Measurements from ENCODE around the gene NDUFA7.
"Not testable (repeated sequence)": the region's sequence is repeated elsewhere in the genome, so short reads cannot be mapped to it uniquely, and the experiment has no call there.

Gene NDUFA7

GRCh38 chr19:8316351-8317125, 4.6 kb downstream of the NDUFA7 start:
- TF ChIP-seq CTCF (IDR thresholded peaks at IDR 0.05; ENCODE audit: low read depth, low read length), result no peak
- DNase-seq (ENCODE audit: low read depth, low spot score), result no peak
- in situ Hi-C loops (cut with HindIII; ENCODE audit: low sequenced_read_pairs), result no loop called here
- H3K4me3 ChIP-seq (ENCODE audit: low read depth, low read length), result no peak overlapping the region

DNA sequence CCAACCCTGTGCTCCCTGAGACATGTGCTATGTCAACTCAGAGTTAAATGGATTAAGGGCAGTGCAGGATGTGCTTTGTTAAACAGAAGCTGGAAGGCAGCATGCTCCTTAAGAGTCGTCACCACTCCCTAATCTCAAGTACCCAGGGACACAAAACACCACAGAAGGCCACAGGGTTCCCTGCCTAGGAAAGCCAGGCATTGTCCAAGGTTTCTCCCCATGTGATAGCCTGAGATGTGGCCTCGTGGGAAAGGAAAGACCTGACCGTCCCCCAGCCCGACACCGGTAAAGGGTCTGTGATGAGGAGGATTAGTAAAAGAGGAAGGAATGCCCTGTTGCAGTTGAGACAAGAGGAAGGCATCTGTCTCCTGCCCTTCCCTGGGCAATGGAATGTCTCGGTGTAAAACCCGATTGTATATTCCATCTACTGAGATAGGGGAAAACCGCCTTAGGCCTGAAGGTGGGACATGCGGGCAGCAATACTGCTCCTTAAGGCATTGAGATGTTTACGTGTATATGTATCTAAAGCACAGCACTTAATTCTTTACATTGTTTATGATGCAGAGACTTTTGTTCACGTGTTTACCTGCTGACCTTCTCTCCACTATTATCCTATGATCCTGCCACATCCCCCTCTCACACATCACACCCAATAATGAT, 6.1 kb downstream of the NDUFA7 start:
- DNase-seq (ENCODE audit: low read depth, low spot score); H3K4me3 ChIP-seq (ENCODE audit: low read depth, low read length); in situ Hi-C loops (cut with HindIII; ENCODE audit: low sequenced_read_pairs): not testable (repeated sequence)

- no peak for DNase-seq (ENCODE audit: low read depth, low spot score)
- in situ Hi-C loops (cut with HindIII; ENCODE audit: low sequenced_read_pairs), result no loop called here
- H3K4me3 ChIP-seq (ENCODE audit: low read depth, low read length), result no peak overlapping the region
- no peak for TF ChIP-seq CTCF (IDR thresholded peaks at IDR 0.05; ENCODE audit: low read depth, low read length)
These were observed 9.5 kb downstream of the NDUFA7 start for GRCh38 chr19:8311461-8312260.

- no peak for TF ChIP-seq CTCF (IDR thresholded peaks at IDR 0.05; ENCODE audit: low read depth, low read length)
- DNase-seq (ENCODE audit: low read depth, low spot score), result no peak
- no peak overlapping the region for H3K4me3 ChIP-seq (ENCODE audit: low read depth, low read length)
- in situ Hi-C loops (cut with HindIII; ENCODE audit: low sequenced_read_pairs), result no loop called here
These were observed 10.7 kb downstream of the NDUFA7 start for GRCh38 chr19:8310342-8311055.

DNA sequence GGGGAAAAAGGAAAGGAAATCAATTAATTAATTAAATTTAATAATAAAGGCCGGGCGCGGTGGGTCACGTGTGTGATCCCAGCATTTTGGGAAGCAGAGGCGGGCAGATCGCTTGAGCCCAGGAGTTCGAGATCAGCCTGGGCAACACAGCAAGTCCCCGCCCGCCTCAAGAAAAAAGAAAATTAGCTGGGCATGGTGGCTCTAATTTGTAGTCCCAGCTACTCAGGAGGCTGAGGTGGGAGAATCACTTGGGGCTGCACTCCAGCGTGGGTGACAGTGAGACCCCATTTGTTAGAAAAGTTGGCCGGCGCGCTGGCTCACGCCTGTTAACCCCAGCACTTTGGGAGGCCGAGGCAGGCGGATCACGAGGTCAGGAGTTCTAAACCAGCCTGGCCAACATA, 12.3 kb downstream of the NDUFA7 start:
- peak overlapping the region; percentile 62 for H3K4me3 ChIP-seq (ENCODE audit: low read depth, low read length)
- DNase-seq (ENCODE audit: low read depth, low spot score), result no peak
- TF ChIP-seq CTCF (IDR thresholded peaks at IDR 0.05; ENCODE audit: low read depth, low read length), result no peak
- in situ Hi-C loops (cut with HindIII; ENCODE audit: low sequenced_read_pairs), result no loop called here

GRCh38 chr19:8307965-8308866, 13.0 kb downstream of the NDUFA7 start, which contains the start of gene CD320:
Gene CD320, minus strand, starts transcription at chr19:8308358. Its CDS starts 68 bp downstream, at chr19:8308290.
- in situ Hi-C loops (cut with HindIII; ENCODE audit: low sequenced_read_pairs), result no loop called here
- H3K4me3 ChIP-seq (ENCODE audit: low read depth, low read length), result peak within 1 kb of the TSS; percentile 62
- no peak for TF ChIP-seq CTCF (IDR thresholded peaks at IDR 0.05; ENCODE audit: low read depth, low read length)
- peak; percentile 91 for DNase-seq (ENCODE audit: low read depth, low spot score)

All from astrocyte of the spinal cord (primary cell).